ENCODE measurements around the gene ASB17.

DNA sequence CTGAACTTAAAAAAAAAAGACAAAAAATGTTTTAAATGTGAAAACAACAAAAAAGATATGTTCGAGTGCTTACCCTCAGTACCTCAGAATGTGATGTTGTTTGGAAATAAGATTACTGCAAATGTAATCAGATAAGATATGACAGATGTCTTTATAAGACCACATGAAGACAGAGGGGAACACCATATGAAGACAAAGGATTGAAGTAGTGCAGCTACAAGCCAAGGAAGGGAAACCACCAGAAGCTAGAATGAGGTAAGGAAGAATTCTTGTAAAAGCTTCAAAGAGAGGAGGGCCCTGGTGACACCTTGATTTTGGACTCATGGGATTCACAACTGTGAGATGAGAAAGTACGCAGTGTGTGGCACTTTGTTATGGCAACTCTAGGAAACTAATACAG lies 15.4 kb downstream of the ASB17 start:
- TF ChIP-seq, protein P1, sequence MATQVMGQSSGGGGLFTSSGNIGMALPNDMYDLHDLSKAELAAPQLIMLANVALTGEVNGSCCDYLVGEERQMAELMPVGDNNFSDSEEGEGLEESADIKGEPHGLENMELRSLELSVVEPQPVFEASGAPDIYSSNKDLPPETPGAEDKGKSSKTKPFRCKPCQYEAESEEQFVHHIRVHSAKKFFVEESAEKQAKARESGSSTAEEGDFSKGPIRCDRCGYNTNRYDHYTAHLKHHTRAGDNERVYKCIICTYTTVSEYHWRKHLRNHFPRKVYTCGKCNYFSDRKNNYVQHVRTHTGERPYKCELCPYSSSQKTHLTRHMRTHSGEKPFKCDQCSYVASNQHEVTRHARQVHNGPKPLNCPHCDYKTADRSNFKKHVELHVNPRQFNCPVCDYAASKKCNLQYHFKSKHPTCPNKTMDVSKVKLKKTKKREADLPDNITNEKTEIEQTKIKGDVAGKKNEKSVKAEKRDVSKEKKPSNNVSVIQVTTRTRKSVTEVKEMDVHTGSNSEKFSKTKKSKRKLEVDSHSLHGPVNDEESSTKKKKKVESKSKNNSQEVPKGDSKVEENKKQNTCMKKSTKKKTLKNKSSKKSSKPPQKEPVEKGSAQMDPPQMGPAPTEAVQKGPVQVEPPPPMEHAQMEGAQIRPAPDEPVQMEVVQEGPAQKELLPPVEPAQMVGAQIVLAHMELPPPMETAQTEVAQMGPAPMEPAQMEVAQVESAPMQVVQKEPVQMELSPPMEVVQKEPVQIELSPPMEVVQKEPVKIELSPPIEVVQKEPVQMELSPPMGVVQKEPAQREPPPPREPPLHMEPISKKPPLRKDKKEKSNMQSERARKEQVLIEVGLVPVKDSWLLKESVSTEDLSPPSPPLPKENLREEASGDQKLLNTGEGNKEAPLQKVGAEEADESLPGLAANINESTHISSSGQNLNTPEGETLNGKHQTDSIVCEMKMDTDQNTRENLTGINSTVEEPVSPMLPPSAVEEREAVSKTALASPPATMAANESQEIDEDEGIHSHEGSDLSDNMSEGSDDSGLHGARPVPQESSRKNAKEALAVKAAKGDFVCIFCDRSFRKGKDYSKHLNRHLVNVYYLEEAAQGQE (IDR thresholded peaks at IDR 0.05; ENCODE audit: insufficient read depth in 1 of 2, low read depth in 2 of 2, low read length in 2 of 2): no peak
- TF ChIP-seq POLR2AphosphoS5 (IDR thresholded peaks at IDR 0.05; ENCODE audit: low read depth, low read length) (no peak), SIN3A (IDR thresholded peaks at IDR 0.05; ENCODE audit: borderline replicate concordance, insufficient read depth, low read length) (no peak), FOXP2 (optimal IDR thresholded peaks at IDR 0.05; ENCODE audit: borderline replicate concordance, extremely low read depth, extremely low read length, insufficient read depth) (no peak), TAF1 (IDR thresholded peaks at IDR 0.05; ENCODE audit: borderline replicate concordance, insufficient read depth, low read length) (no peak)

All from PFSK-1 (cell line).